GM23248 (cell line): ENCODE results near the gene METTL22.

Experiments used
- EZH2 ChIP-seq: fragments of 200-600 bp; sonication (generic); IDR thresholded peaks from 2 replicates; pipeline ENCODE4 v1.6.1; 2018; ENCODE audit warnings: antibody characterized with exemption, mild to moderate bottlenecking; ENCODE audit not compliant: insufficient read depth, poor library complexity, severe bottlenecking
- EZH2phosphoT487 ChIP-seq: fragments of 200-600 bp; sonication (generic); IDR thresholded peaks from 2 replicates; pipeline ENCODE4 v1.6.1; 2018; ENCODE audit warnings: antibody characterized with exemption, moderate library complexity, mild to moderate bottlenecking, low read depth; ENCODE audit not compliant: insufficient read depth

- TF ChIP-seq EZH2 (no peak), EZH2phosphoT487 (no peak)
These were observed 46.6 kb downstream of the METTL22 start for GRCh38 chr16:8668113-8668512.
